RPMI7951 (cell line): ENCODE results near the gene ZBTB7C. TPM values are rescaled to one million over a fixed set of nuclear protein-coding genes. Genes with fewer than 3 reads are reported as not detected.

Experiments
- DNase-seq: peaks from one replicate; pipeline ENCODE4 v3.0.0-alpha.2; 2012; ENCODE audit warnings: low read depth
- total RNA-seq: library from RNA; depleted of rRNA; stranded (reverse); fragments of >200 nt; shearing (Covaris generic); gene quantifications from 2 replicates; pipeline ENCODE4 v1.2.3, GENCODE V29; 2014

Gene ZBTB7C
- total RNA-seq, 1 experiment from 2014 or later, result 0.12 TPM

DNA sequence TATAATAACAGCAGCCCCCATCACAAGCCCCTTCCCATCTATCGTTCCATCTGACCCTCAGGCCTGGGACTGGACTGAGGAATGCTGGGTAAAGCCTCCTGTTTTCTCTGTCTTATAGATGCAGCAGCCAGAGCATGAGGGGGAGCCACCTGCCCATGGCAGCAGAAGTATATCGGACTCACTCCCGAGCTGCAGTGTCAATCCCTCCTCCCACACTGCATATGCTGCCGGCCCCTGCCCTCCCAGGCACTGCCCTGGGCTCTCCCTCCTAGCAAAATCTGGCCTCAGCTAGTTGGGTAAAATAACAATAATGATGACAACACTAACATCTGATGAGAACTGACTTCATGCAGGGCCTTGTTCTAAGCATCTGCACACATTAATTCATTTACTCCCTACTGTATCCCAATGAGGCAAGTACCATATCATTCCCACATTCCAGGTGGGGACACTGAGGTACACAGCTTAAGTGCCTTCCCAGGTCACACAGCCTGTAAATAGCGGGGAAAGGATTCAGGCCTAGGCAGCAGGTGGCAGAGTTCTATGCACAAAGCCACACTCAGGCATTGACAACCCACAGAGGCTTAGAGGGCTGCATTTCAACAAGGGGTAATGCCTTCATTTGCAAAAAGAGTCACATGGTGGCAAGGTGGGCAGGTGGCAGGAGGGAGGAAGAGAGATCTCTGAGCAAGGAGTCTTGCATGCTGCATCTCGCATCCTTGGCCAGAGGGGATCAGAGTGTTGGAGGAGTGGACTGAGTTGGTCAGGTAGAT lies 190.0 kb downstream of the ZBTB7C start:
- no peak for DNase-seq

DNA sequence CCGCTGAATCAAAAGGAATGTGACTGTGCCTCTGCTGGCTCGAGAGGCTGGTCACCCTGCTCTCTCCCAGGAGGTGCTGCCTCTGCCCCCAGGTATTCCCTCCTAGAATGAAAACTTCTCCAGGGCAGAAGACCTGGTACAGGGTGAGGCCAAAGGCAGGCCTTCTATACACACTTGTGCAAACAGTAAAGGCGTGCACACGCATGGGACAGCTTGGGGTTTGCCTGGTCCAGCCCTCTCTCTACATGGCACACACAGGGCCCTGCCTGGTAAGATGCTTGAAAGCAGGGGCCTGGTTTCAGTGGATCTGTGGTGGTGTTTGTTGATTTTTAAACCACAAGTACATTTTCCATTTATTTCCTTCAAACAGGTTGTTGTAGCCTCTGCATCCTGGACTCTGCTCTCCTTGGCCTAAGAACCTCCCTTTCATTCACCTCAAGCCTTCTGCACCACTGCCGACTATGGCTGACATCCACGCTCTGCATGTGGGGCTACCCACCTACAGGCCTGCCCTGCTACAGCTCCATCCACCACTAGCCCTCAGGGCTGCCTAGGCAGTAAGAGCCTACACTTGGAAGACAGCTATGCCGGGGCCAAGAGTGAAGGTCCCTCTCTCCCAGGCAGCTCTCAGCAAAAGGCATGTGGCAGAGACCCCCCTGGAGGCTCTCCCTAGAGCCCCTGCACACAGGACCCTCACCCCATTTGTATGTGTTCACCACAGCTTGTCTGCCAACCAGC lies 190.7 kb downstream of the ZBTB7C start:
- DNase-seq, result no peak

DNA sequence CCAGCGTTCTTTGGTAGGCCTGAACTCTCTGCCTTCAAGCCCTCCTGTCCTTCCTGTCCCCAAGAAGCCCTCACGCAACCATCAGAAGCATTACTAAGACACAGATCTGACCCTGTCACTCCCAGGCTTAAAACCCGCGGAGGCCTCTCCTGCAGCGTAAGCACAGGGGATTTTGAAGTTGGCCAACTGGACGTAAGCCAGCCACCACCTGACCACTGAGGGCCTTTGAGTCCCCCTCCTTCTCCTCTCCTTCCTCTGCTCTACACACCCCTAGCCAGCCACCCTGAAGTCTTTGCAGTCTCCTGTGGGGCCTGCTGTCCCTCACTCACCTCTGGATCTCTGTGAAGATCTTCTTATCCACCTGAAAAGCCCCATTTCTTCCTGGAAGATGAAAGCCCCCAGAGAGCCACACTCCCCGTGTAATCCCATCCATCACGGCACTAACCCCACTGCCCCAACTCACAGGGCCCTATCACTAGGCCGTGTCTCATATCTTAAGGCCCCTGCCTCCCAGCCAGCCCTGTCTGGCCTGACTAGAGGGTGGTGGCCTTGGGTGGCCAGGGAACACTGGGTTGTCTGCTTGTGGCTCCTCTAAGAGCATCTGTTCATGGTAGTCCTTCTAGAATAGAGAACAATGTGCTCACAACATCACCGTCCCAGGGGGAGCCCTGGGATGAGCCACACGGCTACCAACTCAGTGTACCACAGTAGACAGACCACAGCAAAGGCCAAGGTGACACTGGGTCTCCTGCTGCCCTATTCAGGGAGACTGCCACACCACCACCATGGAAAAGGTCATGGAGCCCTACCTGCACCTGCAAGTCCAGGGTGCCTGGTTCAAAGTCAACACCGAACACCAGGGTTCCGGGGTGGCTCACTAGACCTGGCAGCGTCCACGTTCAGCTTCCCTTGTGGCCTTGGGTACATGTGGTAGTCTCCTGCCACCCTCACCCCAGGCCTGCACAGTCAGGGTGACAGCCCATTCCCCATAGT lies 191.6 kb downstream of the ZBTB7C start:
- no peak for DNase-seq

DNA sequence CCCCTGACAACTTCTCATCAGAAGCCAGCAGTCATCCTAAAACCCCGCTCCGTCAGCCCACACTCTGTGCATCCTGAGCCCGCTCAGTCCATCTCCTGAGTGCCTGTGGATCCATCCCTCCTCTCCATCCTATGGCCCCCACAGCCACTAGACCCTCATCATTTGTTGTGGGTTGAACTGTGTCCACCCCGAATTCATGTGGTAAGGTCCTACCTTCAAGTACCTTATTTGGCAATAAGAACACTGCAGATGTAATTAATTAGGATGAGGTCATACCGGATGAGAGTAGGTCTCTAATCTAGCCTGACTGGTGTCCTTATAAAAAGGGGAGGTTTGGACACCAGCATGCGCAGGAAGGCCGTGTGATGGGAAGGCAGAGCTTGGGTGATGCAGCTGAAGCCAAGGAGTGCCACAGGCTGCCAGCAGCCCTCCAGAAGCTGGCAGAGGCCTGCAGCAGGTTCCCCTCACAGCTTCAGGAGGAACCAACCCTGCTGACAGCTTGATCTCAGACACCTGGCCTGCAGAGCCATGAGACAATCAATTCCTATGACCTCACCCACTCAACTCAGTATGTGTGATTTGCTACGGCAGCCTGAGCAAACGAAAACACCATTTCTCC lies 192.4 kb downstream of the ZBTB7C start:
- DNase-seq, result no peak

DNA sequence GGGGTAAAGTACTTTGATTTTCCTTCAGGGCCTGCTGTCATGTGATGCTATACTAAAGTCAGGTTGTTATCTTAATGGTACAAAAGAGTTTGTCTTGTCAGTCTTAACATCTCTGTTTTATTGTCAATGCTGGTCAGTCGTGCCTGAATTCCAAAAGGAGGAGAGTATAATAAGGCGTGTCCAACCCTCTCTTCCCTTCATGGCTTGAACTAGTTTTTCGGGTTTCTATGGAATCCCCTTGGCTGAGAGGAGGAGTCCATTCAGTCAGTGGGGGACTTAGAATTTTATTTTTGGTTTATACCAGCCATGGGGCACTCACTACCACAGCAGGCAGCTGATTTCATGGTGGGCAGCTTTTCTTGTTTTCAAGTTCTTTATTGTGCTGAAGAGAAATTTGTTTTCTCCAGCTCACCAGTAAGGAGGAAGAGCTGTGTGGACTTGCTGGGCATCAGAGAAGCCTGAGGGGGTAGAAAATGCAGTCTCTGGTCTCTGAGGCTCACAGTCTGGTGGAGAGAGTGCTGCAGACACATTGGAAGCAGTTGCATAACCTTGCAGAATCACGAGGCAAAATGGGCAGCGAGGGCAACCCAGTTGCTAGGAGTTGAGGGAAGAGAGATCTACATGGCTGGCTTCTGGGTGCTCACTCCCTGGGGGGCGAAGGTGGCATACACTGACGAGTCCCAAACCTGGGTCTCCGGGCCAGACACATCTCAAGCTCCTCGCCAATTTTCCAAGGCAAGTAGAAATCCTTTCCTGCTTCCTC lies 193.1 kb downstream of the ZBTB7C start:
- no peak for DNase-seq

DNA sequence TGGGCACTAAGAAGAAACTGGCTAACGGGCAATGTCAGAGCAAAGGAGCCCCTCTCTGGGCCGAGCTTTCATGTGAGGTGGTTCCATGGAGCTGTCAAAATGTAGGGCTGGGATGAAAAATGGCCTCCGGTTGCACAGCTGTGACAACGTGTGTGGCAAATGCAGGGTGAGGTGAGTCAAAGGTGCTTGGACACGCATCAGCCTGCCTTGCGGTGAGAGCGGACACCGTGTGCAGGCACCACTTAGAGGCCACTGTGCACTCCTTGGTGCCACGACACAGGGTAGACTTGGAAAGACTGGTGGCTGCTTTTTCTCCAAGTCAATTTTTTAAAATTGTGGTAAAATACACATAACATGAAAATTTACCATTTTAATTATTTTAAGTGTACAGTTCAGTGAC lies 195.4 kb downstream of the ZBTB7C start:
- no peak for DNase-seq

DNA sequence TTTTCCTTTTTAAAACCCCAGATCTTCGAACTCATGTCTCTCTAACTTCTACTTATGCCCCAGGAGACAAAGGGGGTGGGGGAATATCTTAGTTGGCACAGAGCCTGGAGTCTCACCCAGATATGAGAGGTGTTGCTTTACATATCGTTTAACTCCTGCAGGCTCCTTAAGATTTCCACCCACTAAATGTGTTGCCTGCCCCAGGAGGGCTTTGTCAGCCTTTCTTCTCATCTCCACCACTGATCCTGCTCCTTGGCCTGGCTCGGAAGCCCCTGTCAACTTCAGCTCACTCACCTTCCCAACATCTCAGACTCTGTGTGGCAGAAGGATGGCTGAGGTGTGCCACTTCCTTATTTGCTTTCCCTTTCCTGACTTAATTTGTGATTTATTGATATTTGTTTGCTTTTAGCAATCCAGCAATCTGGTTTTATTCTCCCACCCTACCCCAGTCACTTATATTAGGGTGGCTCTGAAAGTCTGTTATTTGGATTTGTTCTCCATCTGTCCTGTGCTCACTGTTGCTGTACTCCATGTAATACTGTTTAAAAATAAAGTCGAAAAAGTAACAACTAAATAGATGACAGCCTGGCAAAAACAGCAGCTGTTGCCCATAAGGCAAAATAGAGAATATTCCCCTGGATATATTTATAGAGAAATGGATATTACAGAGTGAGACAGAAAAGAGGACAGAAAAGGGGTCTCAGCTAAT lies 200.6 kb downstream of the ZBTB7C start:
- DNase-seq, result no peak

DNA sequence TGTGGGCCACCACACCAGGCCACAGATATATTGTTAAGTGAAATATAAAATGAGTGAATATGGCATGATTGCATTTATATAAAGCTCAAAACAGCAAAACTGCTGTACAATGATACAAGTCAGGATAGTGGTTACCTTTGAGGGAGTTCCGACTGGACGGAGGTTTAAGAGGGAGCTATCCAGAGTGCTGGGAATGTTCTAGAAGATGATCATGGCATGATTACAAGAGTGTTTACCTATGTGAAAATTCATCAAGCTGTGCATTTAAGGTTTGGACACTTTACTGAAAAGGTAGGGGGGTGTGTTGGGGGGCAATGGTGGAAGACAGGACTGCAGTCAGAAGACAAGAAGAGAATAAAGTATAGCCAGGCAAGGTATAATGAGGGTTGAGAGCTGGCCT lies 201.4 kb downstream of the ZBTB7C start:
- no peak for DNase-seq

DNA sequence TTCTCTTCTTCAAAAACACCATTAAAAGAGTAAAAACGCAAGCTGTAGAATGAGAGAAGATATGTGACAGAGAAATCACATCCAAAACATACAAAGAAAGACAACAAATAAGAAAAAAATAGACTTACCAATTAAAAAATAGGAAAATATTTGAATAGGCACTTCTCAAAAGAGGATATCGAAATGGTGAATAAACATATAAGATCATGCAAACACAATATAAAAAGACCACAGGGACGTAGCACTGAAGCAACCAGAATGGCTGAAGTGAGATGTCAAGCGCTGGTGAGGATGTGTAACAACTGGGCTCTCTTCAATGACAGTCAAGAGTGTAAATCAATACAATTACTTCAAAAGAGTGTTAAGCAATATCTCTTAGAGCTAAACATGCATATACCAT lies 202.3 kb downstream of the ZBTB7C start:
- DNase-seq, result no peak

DNA sequence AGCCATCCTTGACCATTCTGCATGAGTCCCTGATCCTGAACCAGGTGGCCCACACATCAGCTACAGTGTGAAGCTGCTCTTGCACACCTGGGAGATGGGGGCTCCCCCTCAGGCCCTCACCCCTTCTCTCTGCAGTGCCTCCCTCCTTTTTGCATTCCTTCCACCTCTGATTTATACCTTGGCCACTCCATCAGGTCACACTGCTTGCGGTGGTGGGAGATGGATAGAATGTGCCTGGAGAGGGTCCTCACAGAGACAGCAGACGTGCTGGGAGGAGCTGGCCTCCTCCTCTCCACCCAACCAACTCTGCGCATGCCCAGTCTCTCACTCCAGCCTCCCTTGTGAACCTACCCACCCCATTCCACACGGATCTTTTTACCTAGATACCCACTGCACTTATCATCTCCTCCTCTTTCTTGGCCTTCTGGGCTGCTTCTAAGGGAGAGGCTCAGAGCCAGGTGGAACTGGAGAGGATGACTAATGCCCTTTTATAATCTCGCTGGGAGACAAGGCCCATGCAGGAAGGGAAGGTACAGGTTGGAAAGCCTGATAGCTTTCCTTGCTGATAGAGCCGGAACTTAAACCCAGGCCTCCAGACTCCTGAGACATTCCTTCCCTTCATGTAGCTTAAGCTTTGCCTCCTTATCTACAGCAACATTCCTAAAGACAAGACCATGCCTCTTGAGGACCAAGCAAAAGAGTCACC lies 205.1 kb downstream of the ZBTB7C start:
- no peak for DNase-seq

DNA sequence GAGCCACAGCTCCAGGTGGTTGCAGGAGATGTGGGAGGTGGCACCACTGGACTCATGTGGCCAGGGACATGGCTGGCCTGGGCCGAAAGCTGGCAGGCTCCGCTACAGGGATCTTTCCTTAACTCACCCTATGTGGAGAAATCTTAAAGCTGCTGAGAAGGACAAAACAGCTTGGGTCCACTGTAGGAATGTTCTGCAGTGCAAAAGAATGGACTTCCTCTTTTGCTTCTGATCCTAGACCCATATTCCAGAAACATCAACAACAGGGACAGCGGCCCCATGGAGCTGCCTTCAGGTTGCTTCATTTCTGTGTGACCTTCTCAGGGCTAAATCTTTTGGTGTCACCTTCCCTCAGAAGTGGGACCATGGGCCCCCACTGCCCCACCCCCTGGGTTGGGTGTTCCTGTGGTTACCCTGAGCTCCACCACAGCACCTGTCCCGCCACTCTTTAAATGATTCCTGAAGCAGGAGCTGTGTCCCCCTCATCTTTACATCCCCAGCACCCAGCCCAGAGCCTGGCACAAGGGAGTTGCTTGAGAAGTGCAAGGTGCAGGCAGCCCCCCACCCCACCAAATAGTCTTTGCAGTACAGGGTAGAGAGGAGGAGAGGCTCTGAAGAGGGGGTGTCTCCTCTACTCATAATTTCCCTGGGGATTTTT lies 205.8 kb downstream of the ZBTB7C start:
- no peak for DNase-seq

DNA sequence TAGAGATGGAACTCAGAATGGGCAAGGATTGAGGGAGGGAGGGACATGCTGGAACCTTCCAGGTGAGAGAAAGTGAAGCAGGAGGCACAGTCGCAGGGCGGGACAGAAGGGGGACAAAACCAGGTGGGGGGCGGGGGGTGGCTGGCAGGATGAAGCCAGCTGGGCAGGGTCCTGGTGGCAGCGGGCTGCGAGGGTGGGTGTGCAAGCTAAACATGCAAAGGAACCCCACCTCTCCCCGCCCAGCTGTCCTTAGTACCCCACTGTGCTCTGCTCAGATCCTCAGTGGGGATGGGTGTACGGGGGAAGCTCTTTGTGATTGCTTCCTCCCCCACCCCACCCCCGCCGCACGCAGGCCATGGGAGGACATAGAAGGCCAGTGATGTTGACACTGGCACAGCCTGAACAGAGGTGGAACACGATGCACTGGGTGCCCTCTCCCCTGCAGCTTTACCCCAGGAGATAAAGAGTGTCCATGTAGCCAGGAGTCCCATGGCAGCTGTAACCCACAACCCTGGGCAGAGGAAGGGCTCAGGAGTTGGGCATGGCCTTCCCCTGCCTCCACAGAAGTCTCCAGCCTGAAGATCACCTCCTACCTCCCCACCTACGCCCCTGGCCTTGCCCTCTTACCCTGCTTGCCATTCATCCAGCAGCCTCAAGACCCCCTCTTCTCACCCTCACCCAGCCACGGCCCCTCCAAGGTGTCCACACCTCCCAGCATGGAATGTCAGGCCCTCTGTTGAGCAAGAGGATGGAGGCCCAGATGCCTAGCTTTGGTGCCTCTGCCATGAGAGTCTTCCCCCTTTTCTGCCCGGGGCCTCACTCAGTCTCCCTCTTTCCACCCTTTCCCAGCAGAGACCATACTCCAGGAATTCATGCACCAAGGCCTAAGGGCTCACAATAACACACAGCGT lies 206.6 kb downstream of the ZBTB7C start:
- DNase-seq, result no peak

DNA sequence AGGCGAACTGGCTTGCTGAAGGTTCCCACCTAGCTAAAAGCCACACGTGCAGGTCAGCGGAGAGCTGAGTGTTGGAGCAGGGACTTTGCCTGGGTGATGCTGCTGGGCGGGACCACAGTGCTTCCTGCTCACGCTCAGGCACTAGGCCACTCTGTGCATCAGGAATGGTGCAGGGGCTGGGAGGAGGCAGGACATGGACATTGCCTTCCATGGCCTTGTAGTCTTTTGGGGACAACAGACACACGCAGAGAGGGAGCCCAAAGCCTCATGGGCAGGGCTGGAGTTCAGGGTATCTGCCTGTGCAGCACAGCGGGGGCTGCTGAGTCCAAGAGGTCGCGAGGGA lies 207.2 kb downstream of the ZBTB7C start:
- DNase-seq, result no peak

DNA sequence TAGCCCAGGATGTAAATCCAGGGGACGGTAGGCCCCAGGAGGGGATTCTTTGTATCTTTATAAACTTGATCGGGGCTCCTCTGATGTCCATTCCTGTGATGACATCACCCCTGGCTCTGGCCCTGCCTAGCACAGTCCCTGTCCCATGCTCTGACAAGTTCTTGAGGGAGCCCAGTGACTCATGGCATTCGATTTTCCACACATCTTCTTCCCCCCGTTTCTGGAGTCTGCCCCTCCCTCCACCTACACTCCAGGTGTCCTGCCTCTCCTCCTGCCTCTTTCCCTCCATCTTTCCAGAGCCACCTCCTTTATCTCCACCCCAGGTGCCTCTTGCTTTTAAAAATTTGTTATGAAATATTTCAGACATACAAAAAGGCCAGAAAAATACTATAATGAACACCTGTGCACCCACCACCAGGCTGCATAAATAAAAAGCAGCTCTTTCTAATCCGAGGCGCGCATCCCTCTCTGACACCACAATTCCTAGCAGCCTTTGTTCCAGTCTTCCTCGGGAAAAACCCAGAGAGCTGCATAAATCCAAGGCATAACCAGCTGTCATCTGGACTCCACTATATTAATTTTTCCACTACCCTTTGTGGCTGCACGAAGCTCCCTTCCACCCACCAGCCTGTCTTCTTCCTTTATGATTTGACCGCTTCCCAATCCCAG lies 207.7 kb downstream of the ZBTB7C start:
- DNase-seq, result no peak

DNA sequence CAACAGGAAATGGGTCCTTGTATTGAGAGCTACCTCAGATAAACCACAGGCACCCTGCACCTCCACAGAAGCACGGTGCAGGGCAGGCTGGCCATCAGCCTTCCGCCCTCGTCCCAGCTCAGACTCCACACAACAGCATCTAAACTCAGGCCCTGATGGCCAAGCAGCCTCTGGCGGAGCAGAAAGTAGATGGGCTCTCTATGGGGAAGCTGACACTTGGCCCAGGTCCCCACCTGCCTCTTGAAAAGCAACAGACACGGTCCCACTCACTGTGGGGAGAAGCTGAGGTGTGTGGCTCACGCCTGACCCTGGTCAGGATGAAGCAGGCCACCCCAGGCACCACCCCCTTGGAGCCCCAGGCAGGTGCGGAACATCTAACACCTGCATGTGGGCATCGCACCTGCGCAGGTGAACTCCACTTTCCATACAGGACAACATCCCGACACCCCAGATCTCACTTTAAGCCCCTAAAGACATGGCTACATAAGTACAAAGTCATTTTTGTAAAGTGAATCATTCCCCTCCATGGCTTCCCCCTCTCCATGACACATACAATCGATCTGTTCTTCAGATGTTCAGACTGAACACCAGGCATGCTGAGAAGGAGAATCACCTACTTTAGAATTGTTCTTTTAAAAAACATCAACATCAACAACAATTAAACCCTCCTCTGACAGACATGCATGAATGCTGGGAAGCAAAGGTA lies 208.4 kb downstream of the ZBTB7C start:
- no peak for DNase-seq

DNA sequence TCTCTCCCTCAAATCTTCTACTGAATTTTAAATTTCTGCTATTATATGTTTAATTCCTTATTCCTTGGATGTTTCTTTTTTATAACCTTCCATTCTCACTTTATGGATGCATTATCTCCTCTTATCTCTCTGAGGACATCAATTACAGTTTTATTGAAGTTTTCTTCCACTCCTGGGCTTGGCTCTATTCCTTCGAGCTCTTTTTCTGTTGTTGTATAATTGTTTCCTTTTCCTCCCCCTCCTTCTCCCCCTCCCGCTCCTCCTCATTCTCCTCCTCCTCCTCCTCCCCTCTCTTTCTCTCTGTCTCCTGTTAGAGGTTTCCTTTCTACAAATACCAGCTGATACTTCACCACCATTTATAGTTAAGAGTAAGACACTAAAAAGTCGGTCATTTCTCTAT lies 209.8 kb downstream of the ZBTB7C start:
- no peak for DNase-seq

DNA sequence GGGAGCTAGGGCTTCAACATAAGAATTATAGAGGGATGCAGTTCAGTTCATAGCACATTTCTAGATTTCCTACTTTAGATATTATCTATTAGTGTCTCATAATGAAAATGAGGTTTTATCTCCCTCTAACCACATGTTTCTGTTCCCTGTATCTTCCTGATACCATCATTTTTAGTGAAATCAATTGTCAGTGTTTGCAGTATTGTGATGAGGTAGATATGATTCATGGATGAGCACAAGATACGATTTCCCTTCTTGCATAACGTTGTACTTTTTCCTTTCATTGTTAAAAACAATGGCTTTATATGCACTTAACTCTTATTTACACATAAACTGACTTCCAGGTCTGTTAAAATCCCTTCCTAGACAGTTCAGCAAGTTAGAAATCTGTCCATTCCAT lies 211.4 kb downstream of the ZBTB7C start:
- DNase-seq, result no peak
